HepG2 (cell line): ENCODE results near the gene AKAP1. TPM values are rescaled to one million over a fixed set of nuclear protein-coding genes. Genes with fewer than 3 reads are reported as not detected.

Experiments used
- FOXK1 ChIP-seq: sonication (generic); formaldehyde crosslinking; IDR thresholded peaks from 2 replicates; pipeline ENCODE4 v1.4.0; 2020; ENCODE audit warnings: low read depth, missing genetic modification reagents, borderline replicate concordance
- HDAC6 ChIP-seq: fragments of 200-600 bp; sonication (generic); IDR thresholded peaks from 2 replicates; pipeline ENCODE4 v1.7.0; 2017; ENCODE audit warnings: mild to moderate bottlenecking, antibody characterized with exemption, low read length, low read depth
- IRF9 ChIP-seq: sonication (generic); formaldehyde crosslinking; IDR thresholded peaks from 2 replicates; pipeline ENCODE4 v1.8.0; 2022; ENCODE audit warnings: missing genetic modification reagents, mild to moderate bottlenecking, borderline replicate concordance
- MED1 ChIP-seq: sonication (generic); formaldehyde crosslinking; IDR thresholded peaks from 2 replicates; pipeline ENCODE4 v1.4.0; 2020; ENCODE audit warnings: missing genetic modification reagents
- MLX ChIP-seq: IDR thresholded peaks from 2 replicates; pipeline ENCODE4 v1.6.1; 2016
- NCOA1 ChIP-seq: sonication (generic); formaldehyde crosslinking; IDR thresholded peaks from 2 replicates; pipeline ENCODE4 v1.9.0; 2021; ENCODE audit warnings: missing genetic modification reagents
- NFKBIZ ChIP-seq: IDR thresholded peaks from 2 replicates; pipeline ENCODE4 v1.6.1; 2018; ENCODE audit warnings: missing genetic modification reagents, missing compliant biosample characterization
- NR2F2 ChIP-seq: IDR thresholded peaks from 2 replicates; pipeline ENCODE4 v1.6.1; 2012; ENCODE audit warnings: low read depth, inconsistent platforms, borderline replicate concordance
- RXRB ChIP-seq: IDR thresholded peaks from 2 replicates; pipeline ENCODE4 v1.6.1; 2016; ENCODE audit warnings: borderline replicate concordance, missing genetic modification reagents, missing compliant biosample characterization
- SAFB2 ChIP-seq: sonication (generic); formaldehyde crosslinking; IDR thresholded peaks from 2 replicates; pipeline ENCODE4 v1.5.1; 2020; ENCODE audit warnings: missing genetic modification reagents, low read depth, mild to moderate bottlenecking, borderline replicate concordance
- SOX5 ChIP-seq: IDR thresholded peaks from 2 replicates; pipeline ENCODE4 v1.6.1; 2016; ENCODE audit warnings: borderline replicate concordance
- SP5 ChIP-seq: IDR thresholded peaks from 2 replicates; pipeline ENCODE4 v1.6.1; 2016; ENCODE audit warnings: low read depth, borderline replicate concordance
- TCF7L2 ChIP-seq: IDR thresholded peaks from 2 replicates; pipeline ENCODE4 v1.6.1; 2011; ENCODE audit warnings: mild to moderate bottlenecking, low read depth, low read length, moderate library complexity
- TFAP4 ChIP-seq: sonication (generic); IDR thresholded peaks from 2 replicates; pipeline ENCODE4 v1.6.1; 2016; ENCODE audit warnings: low read depth, borderline replicate concordance
- ZFP62 ChIP-seq: sonication (generic); formaldehyde crosslinking; IDR thresholded peaks from 2 replicates; pipeline ENCODE4 v1.4.0; 2020; ENCODE audit warnings: missing genetic modification reagents
- ZKSCAN8 ChIP-seq: IDR thresholded peaks from 2 replicates; pipeline ENCODE4 v1.6.1; 2016; ENCODE audit warnings: borderline replicate concordance, missing genetic modification reagents, missing compliant biosample characterization
- ZNF251 ChIP-seq: sonication (generic); formaldehyde crosslinking; IDR thresholded peaks from 2 replicates; pipeline ENCODE4 v1.9.0; 2021; ENCODE audit warnings: mild to moderate bottlenecking, missing genetic modification reagents
- ZNF547 ChIP-seq: sonication (generic); formaldehyde crosslinking; IDR thresholded peaks from 2 replicates; pipeline ENCODE4 v1.5.1; 2020; ENCODE audit warnings: mild to moderate bottlenecking, missing genetic modification reagents
- ZNF660 ChIP-seq: sonication (generic); formaldehyde crosslinking; IDR thresholded peaks from 2 replicates; pipeline ENCODE4 v1.5.1; 2020; ENCODE audit warnings: mild to moderate bottlenecking, low read depth, missing genetic modification reagents, borderline replicate concordance
- ZNF687 ChIP-seq: sonication (generic); formaldehyde crosslinking; IDR thresholded peaks from 2 replicates; pipeline ENCODE4 v1.5.1; 2020; ENCODE audit warnings: mild to moderate bottlenecking, missing genetic modification reagents, moderate library complexity
- ZNF878 ChIP-seq: sonication (generic); formaldehyde crosslinking; IDR thresholded peaks from 2 replicates; pipeline ENCODE4 v1.8.1; 2023; ENCODE audit warnings: mild to moderate bottlenecking, missing genetic modification reagents, moderate library complexity
- polyA plus RNA-seq, 8 experiments: library from polyadenylated mRNA; depleted of rRNA in 3 of 8; stranded (reverse) in 7 of 8; unstranded in 1 of 8; fragments of >200 nt; fragmentation: Illumina TruSeq in 4 of 8; extraction: Trizol in 4 of 8; gene quantifications; 2 replicates each; pipeline versions ENCODE4 v1.2.1 to v1.2.3, GENCODE V29; 2011 to 2016; ENCODE audit warnings: low read depth in 4 of 8, missing spikeins in 1 of 8, mixed read lengths in 1 of 8; ENCODE audit not compliant: insufficient read depth in 1 of 8
- total RNA-seq, 5 experiments: library from RNA; depleted of rRNA; stranded (reverse); fragments of >200 nt; fragmentation: Illumina TruSeq; extraction: Trizol; gene quantifications; 2 replicates each; pipeline ENCODE4 v1.2.3, GENCODE V29; 2016; ENCODE audit warnings: low read depth in 1 of 5
- TF ChIP-seq, protein P1 (sequence below): sonication (generic); formaldehyde crosslinking; IDR thresholded peaks from 2 replicates; pipeline ENCODE4 v1.4.0; 2020; ENCODE audit warnings: mild to moderate bottlenecking, missing genetic modification reagents
- TF ChIP-seq, protein P2 (sequence below): IDR thresholded peaks from 2 replicates; pipeline ENCODE4 v1.6.1; 2016; ENCODE audit warnings: mild to moderate bottlenecking

The AKAP1 gene
- total and polyA plus RNA-seq, 2 of the 13 experiments (the other 11 are each of a cell fraction or from before 2014, with no cell fraction given): 101 to 131 TPM

DNA sequence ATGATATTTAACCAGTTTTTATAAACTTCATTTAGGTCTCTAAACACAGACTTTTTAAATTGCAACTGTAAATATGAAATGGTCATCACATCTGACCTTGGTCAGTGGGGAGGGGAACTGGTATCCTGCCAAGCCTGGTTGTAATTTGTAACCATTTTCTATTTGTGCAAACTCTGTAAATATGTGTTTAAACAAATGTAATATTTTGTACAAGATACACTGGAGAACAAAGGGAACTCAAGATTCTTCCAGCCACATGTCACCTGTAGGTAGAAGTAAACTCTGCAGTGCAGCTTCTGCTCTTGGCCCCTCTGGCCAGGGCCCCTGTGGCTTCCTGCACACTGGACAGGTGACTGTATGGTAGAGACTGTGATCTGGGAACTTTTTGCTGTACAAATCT lies 35.8 kb downstream of the AKAP1 start (continued):
- TF ChIP-seq ZNF687: no peak
- TF ChIP-seq ZNF547: no peak
- TF ChIP-seq ZNF251 (CRISPR knock-in tag): no peak
- TF ChIP-seq ZNF660 (CRISPR knock-in tag): no peak
- TF ChIP-seq, protein P1, sequence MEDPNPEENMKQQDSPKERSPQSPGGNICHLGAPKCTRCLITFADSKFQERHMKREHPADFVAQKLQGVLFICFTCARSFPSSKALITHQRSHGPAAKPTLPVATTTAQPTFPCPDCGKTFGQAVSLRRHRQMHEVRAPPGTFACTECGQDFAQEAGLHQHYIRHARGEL (CRISPR knock-in tag): no peak
- peak; percentile 50 for TF ChIP-seq MED1 (CRISPR knock-in tag)
- no peak for TF ChIP-seq NFKBIZ (CRISPR knock-in tag)
- peak; percentile 65; the same call in 1 of the 2 replicates for TF ChIP-seq TFAP4
- TF ChIP-seq ZFP62: no peak
- no peak for TF ChIP-seq TCF7L2
- TF ChIP-seq, protein P2, sequence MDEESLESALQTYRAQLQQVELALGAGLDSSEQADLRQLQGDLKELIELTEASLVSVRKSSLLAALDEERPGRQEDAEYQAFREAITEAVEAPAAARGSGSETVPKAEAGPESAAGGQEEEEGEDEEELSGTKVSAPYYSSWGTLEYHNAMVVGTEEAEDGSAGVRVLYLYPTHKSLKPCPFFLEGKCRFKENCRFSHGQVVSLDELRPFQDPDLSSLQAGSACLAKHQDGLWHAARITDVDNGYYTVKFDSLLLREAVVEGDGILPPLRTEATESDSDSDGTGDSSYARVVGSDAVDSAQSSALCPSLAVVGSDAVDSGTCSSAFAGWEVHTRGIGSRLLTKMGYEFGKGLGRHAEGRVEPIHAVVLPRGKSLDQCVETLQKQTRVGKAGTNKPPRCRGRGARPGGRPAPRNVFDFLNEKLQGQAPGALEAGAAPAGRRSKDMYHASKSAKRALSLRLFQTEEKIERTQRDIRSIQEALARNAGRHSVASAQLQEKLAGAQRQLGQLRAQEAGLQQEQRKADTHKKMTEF (CRISPR knock-in tag): peak; percentile 41; the same call in 1 of the 2 replicates
- no peak for TF ChIP-seq NCOA1
- peak; percentile 64; the same call in 1 of the 2 replicates for TF ChIP-seq RXRB
- peak; percentile 67; the same call in 1 of the 2 replicates for TF ChIP-seq MLX (CRISPR knock-in tag)
- TF ChIP-seq ZNF878 (CRISPR knock-in tag): 0 out of 2 replicates have a peak, but pooled peaks have one; percentile 26
- TF ChIP-seq SAFB2: no peak
- TF ChIP-seq SP5: peak; percentile 40; the same call in 1 of the 2 replicates
- 0 out of 2 replicates have a peak, but pooled peaks have one; percentile 29 for TF ChIP-seq NR2F2
- no peak for TF ChIP-seq ZKSCAN8 (CRISPR knock-in tag)
- no peak for TF ChIP-seq IRF9 (CRISPR knock-in tag)
- peak; percentile 91 for TF ChIP-seq SOX5
- TF ChIP-seq FOXK1 (CRISPR knock-in tag): peak; percentile 46; the same call in 1 of the 2 replicates
- no peak for TF ChIP-seq HDAC6
